Calu3 (cell line): ENCODE results near the gene YWHAE. TPM values are rescaled to one million over a fixed set of nuclear protein-coding genes. Genes with fewer than 3 reads are reported as not detected.
"Not testable (repeated sequence)": the region's sequence is repeated elsewhere in the genome, so short reads cannot be mapped to it uniquely, and the experiment has no call there.

Experiments used
- BruUV-seq: library from RNA; stranded (reverse); fragments of 400-500 nt; replicated peaks from 2 replicates; lab custom pipeline; 2021; lab: Mats Ljungman, UMichigan
- CTCF ChIA-PET: fragments of 300-600 bp; sonication (Branson Sonifier 250); formaldehyde crosslinking; loops from one replicate; lab custom pipeline; 2022; ENCODE audit warnings: antibody characterized with exemption; lab: Charles Lee
- DNase-seq: peaks from one replicate; pipeline ENCODE4 v3.0.0; 2022
- H3K27ac Mint-ChIP-seq: one replicate; pipeline ENCODE4 v1.8.0; 2022; ENCODE audit warnings: mixed read lengths; ENCODE audit not compliant: unreplicated experiment
- H3K27me3 Mint-ChIP-seq: one replicate; pipeline ENCODE4 v1.8.0; 2022; ENCODE audit warnings: mixed read lengths; ENCODE audit not compliant: unreplicated experiment
- H3K36me3 Mint-ChIP-seq: one replicate; pipeline ENCODE4 v1.8.0; 2022; ENCODE audit warnings: mild to moderate bottlenecking, moderate library complexity, mixed read lengths; ENCODE audit not compliant: insufficient read depth, unreplicated experiment
- H3K4me1 Mint-ChIP-seq: one replicate; pipeline ENCODE4 v1.8.0; 2022; ENCODE audit warnings: mild to moderate bottlenecking, low read depth, mixed read lengths; ENCODE audit not compliant: unreplicated experiment
- H3K4me3 Mint-ChIP-seq: one replicate; pipeline ENCODE4 v1.8.0; 2022; ENCODE audit warnings: mild to moderate bottlenecking, low read depth, moderate library complexity, mixed read lengths; ENCODE audit not compliant: unreplicated experiment
- H3K9me3 Mint-ChIP-seq: one replicate; pipeline ENCODE4 v1.8.0; 2022; ENCODE audit warnings: low read depth, mixed read lengths; ENCODE audit not compliant: unreplicated experiment
- CTCF ChIP-seq: fragments of 200-600 bp; IDR thresholded peaks from one replicate; pipeline ENCODE4 v1.8.0; 2022; ENCODE audit warnings: antibody characterized with exemption; ENCODE audit not compliant: unreplicated experiment
- intact Hi-C: fragments of 100-400 bp; cut with micrococcal nuclease; formaldehyde crosslinking; loops from one replicate; pipeline ENCODE4 v1.10.0; 2022; ENCODE audit not compliant: unreplicated experiment
- total RNA-seq: library from RNA; stranded (reverse); gene quantifications from 2 replicates; pipeline ENCODE4 v1.2.3, GENCODE V29; 2022

Gene YWHAE
- total RNA-seq, 1 experiment from 2014 or later = 504 TPM

- no peak overlapping the region for H3K4me3 Mint-ChIP-seq
- CTCF ChIA-PET = no interaction called here
- DNase-seq = no peak
- intact Hi-C loops = no loop called here
- no peaks in the 10 kb centered on the region for H3K27me3 Mint-ChIP-seq
- no peak for TF ChIP-seq CTCF
- peaks cover 17% of the 10 kb centered on the region for H3K4me1 Mint-ChIP-seq
- no TSS peak for BruUV-seq
- H3K9me3 Mint-ChIP-seq = no peaks in the 10 kb centered on the region
- no peak overlapping the region for H3K27ac Mint-ChIP-seq
- H3K36me3 Mint-ChIP-seq = no peaks in the 10 kb centered on the region
These were observed 14.2 kb downstream of the YWHAE start for GRCh38 chr17:1385861-1386260.

- no peak overlapping the region for H3K27ac Mint-ChIP-seq
- intact Hi-C loops = no loop called here
- no peaks in the 10 kb centered on the region for H3K27me3 Mint-ChIP-seq
- DNase-seq = no peak
- peaks cover 23% of the 10 kb centered on the region for H3K4me1 Mint-ChIP-seq
- H3K36me3 Mint-ChIP-seq = no peaks in the 10 kb centered on the region
- no peak overlapping the region for H3K4me3 Mint-ChIP-seq
- TF ChIP-seq CTCF = no peak
- H3K9me3 Mint-ChIP-seq = no peaks in the 10 kb centered on the region
- no TSS peak for BruUV-seq
- CTCF ChIA-PET = no interaction called here
These were observed 15.1 kb downstream of the YWHAE start for GRCh38 chr17:1384905-1385435.

GRCh38 chr17:1379930-1380313, 20.1 kb downstream of the YWHAE start:
- no peak overlapping the region for H3K27ac Mint-ChIP-seq
- no TSS peak for BruUV-seq
- H3K27me3 Mint-ChIP-seq = no peaks in the 10 kb centered on the region
- H3K4me1 Mint-ChIP-seq = peaks cover 49% of the 10 kb centered on the region
- DNase-seq = no peak
- no peaks in the 10 kb centered on the region for H3K9me3 Mint-ChIP-seq
- TF ChIP-seq CTCF = no peak
- CTCF ChIA-PET = no interaction called here
- no peak overlapping the region for H3K4me3 Mint-ChIP-seq
- intact Hi-C loops = no loop called here
- peaks cover 14% of the 10 kb centered on the region for H3K36me3 Mint-ChIP-seq

GRCh38 chr17:1379208-1379929, 20.7 kb downstream of the YWHAE start:
- DNase-seq = no peak
- CTCF ChIA-PET = interaction anchor here (0.7 kb wide), 1 partner anchor 8 kb away, joined by 4 read pairs; no protein-coding TSS in a partner anchor
- Mint-ChIP-seq H3K4me3 (no peak overlapping the region), H3K36me3 (peaks cover 14% of the 10 kb centered on the region), H3K4me1 (peaks cover 52% of the 10 kb centered on the region), H3K9me3 (no peaks in the 10 kb centered on the region), H3K27me3 (no peaks in the 10 kb centered on the region), H3K27ac (no peak overlapping the region)
- intact Hi-C loops = no loop called here
- no TSS peak for BruUV-seq
- TF ChIP-seq CTCF = no peak

- H3K27ac Mint-ChIP-seq, H3K9me3 Mint-ChIP-seq, intact Hi-C loops, H3K27me3 Mint-ChIP-seq, DNase-seq, H3K4me3 Mint-ChIP-seq, BruUV-seq: not testable (repeated sequence)
- peaks cover 52% of the 10 kb centered on the region for H3K4me1 Mint-ChIP-seq
- CTCF ChIA-PET = interaction anchor here (0.7 kb wide), 1 partner anchor 9 kb away, joined by 4 read pairs; no protein-coding TSS in a partner anchor
- H3K36me3 Mint-ChIP-seq = peaks cover 14% of the 10 kb centered on the region
These were observed 21.6 kb downstream of the YWHAE start for GRCh38 chr17:1378476-1378860.
